ENCODE measurements around the gene ATP8B4. TPM values are rescaled to one million over a fixed set of nuclear protein-coding genes. Genes with fewer than 3 reads are reported as not detected.
"Not testable (repeated sequence)": the region's sequence is repeated elsewhere in the genome, so short reads cannot be mapped to it uniquely, and the experiment has no call there.

The ATP8B4 gene
- total RNA-seq, 2 experiments from 2014 or later, result 25.0 to 30.3 TPM

GRCh38 chr15:50134524-50135024, 15.5 kb upstream of the ATP8B4 start:
- peaks cover 8% of the 10 kb centered on the region for H3K36me3 Mint-ChIP-seq
- peak overlapping the region; percentile 62 for H3K27ac Mint-ChIP-seq
- no peaks in the 10 kb centered on the region for H3K27me3 Mint-ChIP-seq
- DNase-seq (no peak), ATAC-seq (ENCODE audit: low read depth) (peak; percentile 43)
- peaks cover 7% of the 10 kb centered on the region for H3K9me3 Mint-ChIP-seq
- POLR2A ChIA-PET, result interaction anchor here (0.8 to 3.0 kb wide), 5 partner anchors 11 to 182 kb away, joined by 3 to 27 read pairs (median 3); partner anchors contain the start of gene ATP8B4
- H3K4me1 Mint-ChIP-seq, result peaks cover 33% of the 10 kb centered on the region
- peak overlapping the region; percentile 42 for H3K4me3 Mint-ChIP-seq

- Mint-ChIP-seq H3K27ac (peak overlapping the region; percentile 35), H3K36me3 (peaks cover 17% of the 10 kb centered on the region), H3K9me3 (peaks cover 12% of the 10 kb centered on the region), H3K4me1 (peaks cover 30% of the 10 kb centered on the region)
- POLR2A ChIA-PET; DNase-seq; H3K4me3 Mint-ChIP-seq; H3K27me3 Mint-ChIP-seq; ATAC-seq (ENCODE audit: low read depth): not testable (repeated sequence)
Measured at GRCh38 chr15:50132251-50132984, 13.4 kb upstream of the ATP8B4 start.

- peaks cover 27% of the 10 kb centered on the region for H3K4me1 Mint-ChIP-seq
- peaks cover 20% of the 10 kb centered on the region for H3K36me3 Mint-ChIP-seq
- DNase-seq (no peak), ATAC-seq (ENCODE audit: low read depth) (no peak)
- peaks cover 17% of the 10 kb centered on the region for H3K9me3 Mint-ChIP-seq
- H3K27ac Mint-ChIP-seq, result no peak overlapping the region
- no peaks in the 10 kb centered on the region for H3K27me3 Mint-ChIP-seq
- POLR2A ChIA-PET, result no interaction called here
- H3K4me3 Mint-ChIP-seq, result no peak overlapping the region
Measured at GRCh38 chr15:50131617-50132016, 12.6 kb upstream of the ATP8B4 start.

GRCh38 chr15:50128266-50128665, 9.2 kb upstream of the ATP8B4 start:
- H3K4me3 Mint-ChIP-seq, result no peak overlapping the region
- POLR2A ChIA-PET, result interaction anchor here (0.6 to 1.2 kb wide), 2 partner anchors 9 to 1248 kb away, joined by 3 read pairs; partner anchors contain the start of gene ATP8B4
- no peak for ATAC-seq (ENCODE audit: low read depth)
- no peak for DNase-seq
- peaks cover 10% of the 10 kb centered on the region for H3K4me1 Mint-ChIP-seq
- H3K9me3 Mint-ChIP-seq, result peaks cover 27% of the 10 kb centered on the region
- H3K36me3 Mint-ChIP-seq, result peaks cover 34% of the 10 kb centered on the region
- no peak overlapping the region for H3K27ac Mint-ChIP-seq
- H3K27me3 Mint-ChIP-seq, result no peaks in the 10 kb centered on the region

- peaks cover 32% of the 10 kb centered on the region for H3K36me3 Mint-ChIP-seq
- peaks cover 23% of the 10 kb centered on the region for H3K9me3 Mint-ChIP-seq
- H3K4me1 Mint-ChIP-seq, result peaks cover 8% of the 10 kb centered on the region
- DNase-seq, result no peak
- no peak overlapping the region for H3K4me3 Mint-ChIP-seq
- no peak overlapping the region for H3K27ac Mint-ChIP-seq
- no peak for ATAC-seq (ENCODE audit: low read depth)
- POLR2A ChIA-PET, result interaction anchor here (1.2 kb wide), 1 partner anchor 8 kb away, joined by 3 read pairs; the partner anchor contains the start of gene ATP8B4
- no peaks in the 10 kb centered on the region for H3K27me3 Mint-ChIP-seq
Measured at GRCh38 chr15:50127255-50127777, 8.3 kb upstream of the ATP8B4 start.

GRCh38 chr15:50126072-50126471, 7.0 kb upstream of the ATP8B4 start:
- H3K4me1 Mint-ChIP-seq, result peaks cover 13% of the 10 kb centered on the region
- H3K4me3 Mint-ChIP-seq, result no peak overlapping the region
- H3K27me3 Mint-ChIP-seq, result no peaks in the 10 kb centered on the region
- ATAC-seq (ENCODE audit: low read depth), result no peak
- peaks cover 40% of the 10 kb centered on the region for H3K36me3 Mint-ChIP-seq
- peaks cover 23% of the 10 kb centered on the region for H3K9me3 Mint-ChIP-seq
- no peak overlapping the region for H3K27ac Mint-ChIP-seq
- DNase-seq, result no peak
- POLR2A ChIA-PET, result no interaction called here

GRCh38 chr15:50124631-50125030, 5.6 kb upstream of the ATP8B4 start:
- ATAC-seq (ENCODE audit: low read depth) (no peak), DNase-seq (no peak)
- POLR2A ChIA-PET, result no interaction called here
- H3K4me3 Mint-ChIP-seq, result no peak overlapping the region
- no peaks in the 10 kb centered on the region for H3K27me3 Mint-ChIP-seq
- peaks cover 38% of the 10 kb centered on the region for H3K36me3 Mint-ChIP-seq
- H3K27ac Mint-ChIP-seq, result no peak overlapping the region
- peaks cover 21% of the 10 kb centered on the region for H3K9me3 Mint-ChIP-seq
- peaks cover 18% of the 10 kb centered on the region for H3K4me1 Mint-ChIP-seq

GRCh38 chr15:50123861-50124557, 5.0 kb upstream of the ATP8B4 start:
- DNase-seq (no peak), ATAC-seq (ENCODE audit: low read depth) (no peak)
- H3K27ac Mint-ChIP-seq, result no peak overlapping the region
- H3K27me3 Mint-ChIP-seq, result no peaks in the 10 kb centered on the region
- peaks cover 19% of the 10 kb centered on the region for H3K9me3 Mint-ChIP-seq
- H3K4me3 Mint-ChIP-seq, result no peak overlapping the region
- H3K4me1 Mint-ChIP-seq, result peaks cover 22% of the 10 kb centered on the region
- POLR2A ChIA-PET, result interaction anchor here (1.1 kb wide), 1 partner anchor 11 kb away, joined by 3 read pairs; no protein-coding TSS in a partner anchor
- H3K36me3 Mint-ChIP-seq, result peaks cover 33% of the 10 kb centered on the region

GRCh38 chr15:50120729-50121128, 1.7 kb upstream of the ATP8B4 start:
- ATAC-seq (ENCODE audit: low read depth) (no peak), DNase-seq (no peak)
- peaks cover 35% of the 10 kb centered on the region for H3K36me3 Mint-ChIP-seq
- H3K9me3 Mint-ChIP-seq, result peaks cover 12% of the 10 kb centered on the region
- no peaks in the 10 kb centered on the region for H3K27me3 Mint-ChIP-seq
- POLR2A ChIA-PET, result no interaction called here
- H3K4me3 Mint-ChIP-seq, result no peak overlapping the region
- H3K27ac Mint-ChIP-seq, result no peak overlapping the region
- H3K4me1 Mint-ChIP-seq, result peaks cover 32% of the 10 kb centered on the region

GRCh38 chr15:50117431-50118027, 1.5 kb downstream of the ATP8B4 start:
- H3K9me3 Mint-ChIP-seq, result peaks cover 4% of the 10 kb centered on the region
- ATAC-seq (ENCODE audit: low read depth) (no peak), DNase-seq (no peak)
- peaks cover 38% of the 10 kb centered on the region for H3K36me3 Mint-ChIP-seq
- H3K4me1 Mint-ChIP-seq, result peaks cover 53% of the 10 kb centered on the region
- peak overlapping the region; percentile 86 for H3K4me3 Mint-ChIP-seq
- POLR2A ChIA-PET, result no interaction called here
- H3K27me3 Mint-ChIP-seq, result no peaks in the 10 kb centered on the region
- H3K27ac Mint-ChIP-seq, result peak overlapping the region; percentile 71

GRCh38 chr15:50116477-50116876, 2.6 kb downstream of the ATP8B4 start:
- ATAC-seq (ENCODE audit: low read depth) (no peak), DNase-seq (no peak)
- peaks cover 4% of the 10 kb centered on the region for H3K9me3 Mint-ChIP-seq
- H3K4me1 Mint-ChIP-seq, result peaks cover 60% of the 10 kb centered on the region
- peak overlapping the region; percentile 71 for H3K4me3 Mint-ChIP-seq
- H3K27ac Mint-ChIP-seq, result peak overlapping the region; percentile 37
- no peaks in the 10 kb centered on the region for H3K27me3 Mint-ChIP-seq
- POLR2A ChIA-PET, result no interaction called here
- H3K36me3 Mint-ChIP-seq, result peaks cover 40% of the 10 kb centered on the region

GRCh38 chr15:50113992-50114780, 4.8 kb downstream of the ATP8B4 start:
- DNase-seq, result no peak
- Mint-ChIP-seq H3K27ac (peak overlapping the region; percentile 19), H3K4me1 (peaks cover 65% of the 10 kb centered on the region), H3K36me3 (peaks cover 42% of the 10 kb centered on the region), H3K4me3 (peak overlapping the region; percentile 57), H3K27me3 (no peaks in the 10 kb centered on the region), H3K9me3 (peaks cover 2% of the 10 kb centered on the region)
- POLR2A ChIA-PET, result no interaction called here
- no peak for ATAC-seq (ENCODE audit: low read depth)

GRCh38 chr15:50113187-50113505, 5.9 kb downstream of the ATP8B4 start:
- H3K36me3 Mint-ChIP-seq, result peaks cover 46% of the 10 kb centered on the region
- H3K4me1 Mint-ChIP-seq, result peaks cover 69% of the 10 kb centered on the region
- H3K27me3 Mint-ChIP-seq, result no peaks in the 10 kb centered on the region

More at GRCh38 chr15:50113187-50113505, 5.9 kb downstream of the ATP8B4 start:
- POLR2A ChIA-PET, result interaction anchor here (0.7 kb wide), 1 partner anchor 43 kb away, joined by 3 read pairs; no protein-coding TSS in a partner anchor
- Mint-ChIP-seq H3K9me3 (peaks cover 2% of the 10 kb centered on the region), H3K27ac (no peak overlapping the region), H3K4me3 (peak overlapping the region; percentile 51)
- no peak for DNase-seq
- ATAC-seq (ENCODE audit: low read depth), result no peak

Measured in activated naive CD8-positive, alpha-beta T cell treated with anti-CD3 and anti-CD28 coated beads, Interleukin-2, amount 10 ng/mL, durations not matched to agents 7 days and 5 days (primary cell).